ENCODE data around the gene AFAP1. TPM values are rescaled to one million over a fixed set of nuclear protein-coding genes. Genes with fewer than 3 reads are reported as not detected.

Gene AFAP1
- total RNA-seq, 1 experiment from 2014 or later = 22.5 TPM

- H3K27me3 Mint-ChIP-seq (ENCODE audit: insufficient read depth, unreplicated experiment) = no peaks in the 10 kb centered on the region
- BruUV-seq (replicated peaks) = no TSS peak
- H3K4me3 Mint-ChIP-seq (ENCODE audit: unreplicated experiment) = no peak overlapping the region
- no peak for DNase-seq (ENCODE audit: unreplicated experiment)
- intact Hi-C loops (cut with micrococcal nuclease) = no loop called here
- ChIA-PET POLR2A (interaction anchor here (0.9 kb wide), 1 partner anchor 502 kb away, joined by 3 read pairs; no protein-coding TSS in a partner anchor), CTCF (no interaction called here)
- peaks cover 20% of the 10 kb centered on the region for H3K4me1 Mint-ChIP-seq (ENCODE audit: insufficient read depth, unreplicated experiment)
- no peak overlapping the region for H3K27ac Mint-ChIP-seq (ENCODE audit: low read depth, unreplicated experiment)
- TF ChIP-seq CTCF (IDR thresholded peaks at IDR 0.05; ENCODE audit: unreplicated experiment) = no peak
- no peaks in the 10 kb centered on the region for H3K9me3 Mint-ChIP-seq (ENCODE audit: unreplicated experiment)
- H3K36me3 Mint-ChIP-seq (ENCODE audit: insufficient read depth, unreplicated experiment) = no peaks in the 10 kb centered on the region
Observed at GRCh38 chr4:7750972-7751371, 188.7 kb downstream of the AFAP1 start.

- POLR2A ChIA-PET = interaction anchor here (0.9 kb wide), 1 partner anchor 501 kb away, joined by 3 read pairs; no protein-coding TSS in a partner anchor
- H3K4me3 Mint-ChIP-seq (ENCODE audit: unreplicated experiment) = no peak overlapping the region
- TF ChIP-seq CTCF (IDR thresholded peaks at IDR 0.05; ENCODE audit: unreplicated experiment) = no peak
- no peaks in the 10 kb centered on the region for H3K9me3 Mint-ChIP-seq (ENCODE audit: unreplicated experiment)
- BruUV-seq (replicated peaks) = no TSS peak
- no peaks in the 10 kb centered on the region for H3K27me3 Mint-ChIP-seq (ENCODE audit: insufficient read depth, unreplicated experiment)
- no peak for DNase-seq (ENCODE audit: unreplicated experiment)
- H3K4me1 Mint-ChIP-seq (ENCODE audit: insufficient read depth, unreplicated experiment) = peaks cover 20% of the 10 kb centered on the region
- H3K27ac Mint-ChIP-seq (ENCODE audit: low read depth, unreplicated experiment) = no peak overlapping the region
- H3K36me3 Mint-ChIP-seq (ENCODE audit: insufficient read depth, unreplicated experiment) = no peaks in the 10 kb centered on the region
- CTCF ChIA-PET = interaction anchor here (1.0 kb wide), 1 partner anchor 559 kb away, joined by 3 read pairs; no protein-coding TSS in a partner anchor
- intact Hi-C loops (cut with micrococcal nuclease) = no loop called here
Observed at GRCh38 chr4:7750523-7750922, 189.1 kb downstream of the AFAP1 start.

- no peak overlapping the region for H3K27ac Mint-ChIP-seq (ENCODE audit: low read depth, unreplicated experiment)
- H3K27me3 Mint-ChIP-seq (ENCODE audit: insufficient read depth, unreplicated experiment) = no peaks in the 10 kb centered on the region
- ChIA-PET POLR2A (no interaction called here), CTCF (interaction anchor here (0.6 to 1.1 kb wide), 2 partner anchors 15 to 207 kb away, joined by 3 to 4 read pairs; no protein-coding TSS in a partner anchor)
- H3K4me1 Mint-ChIP-seq (ENCODE audit: insufficient read depth, unreplicated experiment) = peaks cover 21% of the 10 kb centered on the region
- no peaks in the 10 kb centered on the region for H3K9me3 Mint-ChIP-seq (ENCODE audit: unreplicated experiment)
- intact Hi-C loops (cut with micrococcal nuclease) = no loop called here
- DNase-seq (ENCODE audit: unreplicated experiment) = no peak
- no peaks in the 10 kb centered on the region for H3K36me3 Mint-ChIP-seq (ENCODE audit: insufficient read depth, unreplicated experiment)
- no peak for TF ChIP-seq CTCF (IDR thresholded peaks at IDR 0.05; ENCODE audit: unreplicated experiment)
- H3K4me3 Mint-ChIP-seq (ENCODE audit: unreplicated experiment) = no peak overlapping the region
- BruUV-seq (replicated peaks) = no TSS peak
Observed at GRCh38 chr4:7747566-7747965, 192.1 kb downstream of the AFAP1 start.

GRCh38 chr4:7747062-7747385 is 192.6 kb downstream of the AFAP1 start:
- no peak for DNase-seq (ENCODE audit: unreplicated experiment)
- H3K4me1 Mint-ChIP-seq (ENCODE audit: insufficient read depth, unreplicated experiment) = peaks cover 21% of the 10 kb centered on the region
- intact Hi-C loops (cut with micrococcal nuclease) = no loop called here
- H3K4me3 Mint-ChIP-seq (ENCODE audit: unreplicated experiment) = no peak overlapping the region
- H3K27me3 Mint-ChIP-seq (ENCODE audit: insufficient read depth, unreplicated experiment) = no peaks in the 10 kb centered on the region
- ChIA-PET CTCF (interaction anchor here (0.6 to 1.1 kb wide), 2 partner anchors 15 to 207 kb away, joined by 3 to 4 read pairs; no protein-coding TSS in a partner anchor), POLR2A (no interaction called here)
- no peak overlapping the region for H3K27ac Mint-ChIP-seq (ENCODE audit: low read depth, unreplicated experiment)
- TF ChIP-seq CTCF (IDR thresholded peaks at IDR 0.05; ENCODE audit: unreplicated experiment) = no peak
- no TSS peak for BruUV-seq (replicated peaks)
- no peaks in the 10 kb centered on the region for H3K9me3 Mint-ChIP-seq (ENCODE audit: unreplicated experiment)
- no peaks in the 10 kb centered on the region for H3K36me3 Mint-ChIP-seq (ENCODE audit: insufficient read depth, unreplicated experiment)

All from MCF 10A (cell line).